Neural progenitor cell (in vitro differentiated cells): ENCODE data around the gene NEURL1B. TPM values are rescaled to one million over a fixed set of nuclear protein-coding genes. Genes with fewer than 3 reads are reported as not detected.

Experiments used
- DNase-seq: peaks from one replicate; pipeline ENCODE4 v3.0.0-alpha.2; 2016; ENCODE audit warnings: low spot score
- H2AFZ ChIP-seq: fragments of 200-600 bp; sonication (generic); replicated peaks from 2 replicates; pipeline ENCODE4 v1.6.1; 2016; ENCODE audit warnings: antibody characterized with exemption
- H3F3A ChIP-seq: fragments of 200-600 bp; sonication (generic); 2 replicates; pipeline ENCODE4 v1.6.1; 2016; ENCODE audit warnings: antibody characterized with exemption, low read depth
- H3K27ac ChIP-seq: fragments of 200-600 bp; sonication (generic); 2 replicates; pipeline ENCODE4 v1.5.1; 2016; ENCODE audit warnings: mild to moderate bottlenecking
- H3K27me3 ChIP-seq: fragments of 200-600 bp; sonication (generic); 2 replicates; pipeline ENCODE4 v1.6.1; 2016; ENCODE audit warnings: mild to moderate bottlenecking, moderate library complexity
- H3K36me3 ChIP-seq: fragments of 200-600 bp; sonication (generic); 2 replicates; pipeline ENCODE4 v1.5.1; 2016
- H3K4me1 ChIP-seq: fragments of 200-600 bp; sonication (generic); 2 replicates; pipeline ENCODE4 v1.6.1; 2016; ENCODE audit warnings: mixed run types
- H3K4me2 ChIP-seq: fragments of 200-600 bp; sonication (generic); 2 replicates; pipeline ENCODE4 v1.6.1; 2016
- H3K4me3 ChIP-seq: fragments of 200-600 bp; sonication (generic); 2 replicates; pipeline ENCODE4 v1.5.1; 2016
- H3K79me2 ChIP-seq: fragments of 200-600 bp; sonication (generic); 2 replicates; pipeline ENCODE4 v1.6.1; 2016; ENCODE audit warnings: low read depth
- H3K9ac ChIP-seq: fragments of 200-600 bp; sonication (generic); 2 replicates; pipeline ENCODE4 v1.6.1; 2016
- H3K9me3 ChIP-seq: fragments of 200-600 bp; sonication (generic); 2 replicates; pipeline ENCODE4 v1.5.1; 2016; ENCODE audit warnings: low read depth
- H4K20me1 ChIP-seq: fragments of 200-600 bp; sonication (generic); 2 replicates; pipeline ENCODE4 v1.6.1; 2016; ENCODE audit warnings: low read depth
- H3K27ac Mint-ChIP-seq: 3 replicates; pipeline ENCODE4 v1.8.0; 2021; ENCODE audit warnings: mixed read lengths
- H3K27me3 Mint-ChIP-seq: 2 replicates; pipeline ENCODE4 v1.8.0; 2022; ENCODE audit warnings: low read depth, mild to moderate bottlenecking, inconsistent platforms, moderate library complexity, mixed read lengths; ENCODE audit not compliant: insufficient read depth
- H3K36me3 Mint-ChIP-seq: 3 replicates; pipeline ENCODE4 v1.8.0; 2021; ENCODE audit warnings: mixed read lengths
- H3K4me1 Mint-ChIP-seq: 3 replicates; pipeline ENCODE4 v1.8.0; 2021; ENCODE audit warnings: mixed read lengths
- H3K4me3 Mint-ChIP-seq: 3 replicates; pipeline ENCODE4 v1.8.0; 2021; ENCODE audit warnings: mild to moderate bottlenecking, moderate library complexity, mixed read lengths
- H3K9me3 Mint-ChIP-seq: 3 replicates; pipeline ENCODE4 v1.8.0; 2020; ENCODE audit warnings: mixed read lengths
- EZH2 ChIP-seq: fragments of 200-600 bp; sonication (generic); IDR thresholded peaks from 2 replicates; pipeline ENCODE4 v1.6.1; 2017; ENCODE audit warnings: antibody characterized with exemption, mild to moderate bottlenecking, moderate library complexity
- EZH2phosphoT487 ChIP-seq: fragments of 200-600 bp; sonication (generic); IDR thresholded peaks from 2 replicates; pipeline ENCODE4 v1.6.1; 2017; ENCODE audit warnings: antibody characterized with exemption
- total RNA-seq: library from RNA; depleted of rRNA; stranded (reverse); fragments of >200 nt; gene quantifications from 2 replicates; pipeline ENCODE4 v1.2.3, GENCODE V29; 2015; ENCODE audit warnings: low replicate concordance
- TF ChIP-seq, protein P1 (sequence below): fragments of 200-600 bp; sonication (generic); IDR thresholded peaks from 2 replicates; pipeline ENCODE4 v1.5.1; 2017; ENCODE audit warnings: antibody characterized with exemption, mild to moderate bottlenecking

The NEURL1B gene
- total RNA-seq, 1 donor from 2014 or later = 12.1 TPM

DNA sequence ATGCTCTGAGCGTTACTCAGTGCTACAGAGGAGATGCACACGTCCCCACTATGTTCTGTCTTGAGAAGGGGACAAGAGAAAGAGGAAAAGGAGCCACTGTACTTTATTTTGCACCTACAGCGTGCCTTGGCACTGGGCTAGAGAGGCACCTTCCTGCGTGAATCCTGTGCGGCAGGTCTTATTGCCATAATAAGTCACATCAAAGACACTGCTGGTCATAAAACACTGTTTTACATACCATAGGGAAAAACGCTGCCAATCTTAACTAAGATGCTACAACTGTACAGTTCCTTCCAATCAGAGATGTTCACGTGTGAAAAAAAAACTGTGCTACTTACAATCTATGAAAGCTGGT lies 48.1 kb downstream of the NEURL1B start:
- no peak for TF ChIP-seq EZH2phosphoT487
- TF ChIP-seq EZH2 = no peak
- Mint-ChIP-seq H3K4me1 (peaks cover 10% of the 10 kb centered on the region), H3K27me3 (peaks cover 10% of the 10 kb centered on the region), H3K36me3 (peaks cover 4% of the 10 kb centered on the region), H3K4me3 (no peak overlapping the region), H3K9me3 (no peaks in the 10 kb centered on the region), H3K27ac (no peak overlapping the region)
- Histone ChIP-seq H3K79me2 (no peaks in the 10 kb centered on the region), H3K4me2 (no peak overlapping the region), H3K9me3 (no peaks in the 10 kb centered on the region), H3K4me1 (no peaks in the 10 kb centered on the region), H3K27ac (no peak overlapping the region), H3K4me3 (no peak overlapping the region), H3F3A (no peaks in the 10 kb centered on the region), H3K36me3 (no peaks in the 10 kb centered on the region), H3K9ac (no peak overlapping the region), H2AFZ (no peak overlapping the region), H3K27me3 (peaks cover 14% of the 10 kb centered on the region), H4K20me1 (no peaks in the 10 kb centered on the region)
- no peak for DNase-seq

DNA sequence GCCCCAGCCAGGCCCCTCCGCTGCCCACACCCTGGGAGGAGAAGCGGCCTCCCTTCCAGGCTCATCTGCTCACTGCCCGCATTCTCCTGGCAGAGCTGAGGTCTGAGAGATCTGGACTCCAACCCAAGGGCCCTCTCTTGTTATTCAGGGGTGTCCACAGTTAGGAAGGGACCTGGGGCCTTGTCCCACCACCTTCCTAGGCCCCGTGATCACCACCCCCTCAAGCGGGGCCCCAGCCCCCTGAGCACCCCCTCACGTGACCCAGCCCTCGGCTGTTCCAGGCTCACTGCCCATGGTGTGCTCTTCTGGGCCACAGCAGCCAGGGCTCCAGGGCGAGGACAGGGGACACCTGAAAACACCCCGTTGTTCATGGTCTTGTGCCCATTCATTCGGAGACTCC lies 48.7 kb downstream of the NEURL1B start:
- H3K4me1 ChIP-seq = peaks cover 5% of the 10 kb centered on the region
- Mint-ChIP-seq H3K4me3 (no peak overlapping the region), H3K9me3 (no peaks in the 10 kb centered on the region), H3K27ac (no peak overlapping the region), H3K4me1 (peaks cover 16% of the 10 kb centered on the region), H3K27me3 (peaks cover 6% of the 10 kb centered on the region), H3K36me3 (no peaks in the 10 kb centered on the region)
- H3K4me2 ChIP-seq = no peak overlapping the region
- no peaks in the 10 kb centered on the region for H3K9me3 ChIP-seq
- no peaks in the 10 kb centered on the region for H3K36me3 ChIP-seq
- H3K27ac ChIP-seq = no peak overlapping the region
- H3K27me3 ChIP-seq = peaks cover 8% of the 10 kb centered on the region
- H2AFZ ChIP-seq = no peak overlapping the region
- H3K79me2 ChIP-seq = no peaks in the 10 kb centered on the region
- no peak overlapping the region for H3K4me3 ChIP-seq
- no peaks in the 10 kb centered on the region for H3F3A ChIP-seq
- no peak for DNase-seq
- H3K9ac ChIP-seq = no peak overlapping the region
- H4K20me1 ChIP-seq = no peaks in the 10 kb centered on the region
- TF ChIP-seq EZH2phosphoT487 (no peak), EZH2 (no peak)
- TF ChIP-seq, protein P1, sequence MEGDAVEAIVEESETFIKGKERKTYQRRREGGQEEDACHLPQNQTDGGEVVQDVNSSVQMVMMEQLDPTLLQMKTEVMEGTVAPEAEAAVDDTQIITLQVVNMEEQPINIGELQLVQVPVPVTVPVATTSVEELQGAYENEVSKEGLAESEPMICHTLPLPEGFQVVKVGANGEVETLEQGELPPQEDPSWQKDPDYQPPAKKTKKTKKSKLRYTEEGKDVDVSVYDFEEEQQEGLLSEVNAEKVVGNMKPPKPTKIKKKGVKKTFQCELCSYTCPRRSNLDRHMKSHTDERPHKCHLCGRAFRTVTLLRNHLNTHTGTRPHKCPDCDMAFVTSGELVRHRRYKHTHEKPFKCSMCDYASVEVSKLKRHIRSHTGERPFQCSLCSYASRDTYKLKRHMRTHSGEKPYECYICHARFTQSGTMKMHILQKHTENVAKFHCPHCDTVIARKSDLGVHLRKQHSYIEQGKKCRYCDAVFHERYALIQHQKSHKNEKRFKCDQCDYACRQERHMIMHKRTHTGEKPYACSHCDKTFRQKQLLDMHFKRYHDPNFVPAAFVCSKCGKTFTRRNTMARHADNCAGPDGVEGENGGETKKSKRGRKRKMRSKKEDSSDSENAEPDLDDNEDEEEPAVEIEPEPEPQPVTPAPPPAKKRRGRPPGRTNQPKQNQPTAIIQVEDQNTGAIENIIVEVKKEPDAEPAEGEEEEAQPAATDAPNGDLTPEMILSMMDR = no peak

DNA sequence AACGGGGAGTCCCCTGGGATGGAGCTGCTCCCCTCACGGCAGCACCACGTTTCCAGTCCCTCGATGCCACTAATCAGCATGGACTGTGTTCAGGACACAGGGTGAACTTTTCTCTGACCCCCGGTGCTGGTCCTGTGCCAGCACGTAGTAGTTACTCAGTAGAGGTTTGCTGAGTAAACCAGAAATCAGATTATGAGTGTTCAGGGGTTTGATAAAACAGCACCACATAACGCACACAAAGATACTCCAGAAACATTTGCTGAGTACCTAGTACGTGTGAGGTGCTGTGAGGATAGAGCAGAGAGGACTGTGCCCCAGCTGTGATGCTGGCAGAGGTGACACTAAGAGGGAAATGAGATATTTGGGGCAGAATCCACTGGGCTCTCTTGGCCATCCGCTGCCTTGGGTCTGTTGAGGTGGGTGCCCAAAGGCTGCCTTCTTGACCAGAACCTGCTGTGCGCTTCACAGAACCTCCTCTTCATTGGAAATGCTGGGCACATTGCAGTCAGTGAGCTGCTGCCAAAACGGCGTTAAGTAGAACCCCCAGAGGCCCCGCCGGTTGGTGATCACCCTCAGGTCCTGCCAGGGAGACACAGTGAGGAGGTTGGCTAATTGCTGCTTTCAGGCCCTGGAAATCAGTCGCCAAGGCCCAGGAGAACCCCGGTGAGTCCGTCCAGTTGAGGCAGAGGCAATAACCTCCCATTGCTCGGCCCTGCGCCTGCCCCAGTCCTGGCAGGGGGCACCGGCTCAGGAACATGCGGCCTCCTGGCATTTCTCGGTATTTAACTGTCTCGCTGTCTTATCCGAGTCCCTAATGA lies 49.4 kb downstream of the NEURL1B start:
- no peaks in the 10 kb centered on the region for H3F3A ChIP-seq
- H4K20me1 ChIP-seq = no peaks in the 10 kb centered on the region
- Mint-ChIP-seq H3K36me3 (no peaks in the 10 kb centered on the region), H3K27ac (no peak overlapping the region), H3K9me3 (no peaks in the 10 kb centered on the region), H3K4me3 (no peak overlapping the region), H3K27me3 (peaks cover 6% of the 10 kb centered on the region), H3K4me1 (peaks cover 22% of the 10 kb centered on the region)
- TF ChIP-seq EZH2phosphoT487 (no peak), EZH2 (no peak)
- TF ChIP-seq, protein P1 = no peak
- no peaks in the 10 kb centered on the region for H3K79me2 ChIP-seq
- peaks cover 1% of the 10 kb centered on the region for H3K27me3 ChIP-seq
- H2AFZ ChIP-seq = no peak overlapping the region
- H3K4me1 ChIP-seq = peaks cover 11% of the 10 kb centered on the region
- DNase-seq = no peak
- no peaks in the 10 kb centered on the region for H3K36me3 ChIP-seq
- no peak overlapping the region for H3K4me2 ChIP-seq
- no peak overlapping the region for H3K9ac ChIP-seq
- H3K4me3 ChIP-seq = no peak overlapping the region
- no peaks in the 10 kb centered on the region for H3K9me3 ChIP-seq
- no peak overlapping the region for H3K27ac ChIP-seq

DNA sequence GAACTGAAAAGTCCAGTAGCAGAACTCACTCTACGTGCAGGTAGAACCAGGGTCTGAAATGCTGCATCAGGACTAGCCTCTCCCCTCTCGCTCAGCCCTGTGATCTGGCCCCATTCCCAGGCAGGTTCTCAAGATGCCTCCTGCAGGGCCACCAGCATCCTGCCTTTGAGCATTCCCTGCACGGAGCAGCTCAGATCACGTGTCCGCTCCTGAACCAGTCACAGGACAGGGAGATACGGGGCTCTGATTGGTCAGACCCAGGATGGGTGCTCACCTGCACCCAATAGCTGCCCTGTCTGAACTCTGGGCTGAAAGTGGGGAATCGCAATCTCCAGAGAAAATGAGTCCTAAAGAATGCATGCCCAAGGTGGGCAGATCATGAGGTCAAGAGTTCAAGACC lies 50.8 kb downstream of the NEURL1B start:
- no peak overlapping the region for H3K9ac ChIP-seq
- no peaks in the 10 kb centered on the region for H3F3A ChIP-seq
- H3K36me3 Mint-ChIP-seq = no peaks in the 10 kb centered on the region
- no peaks in the 10 kb centered on the region for H3K9me3 ChIP-seq
- H3K4me3 ChIP-seq = no peak overlapping the region
- peaks cover 6% of the 10 kb centered on the region for H3K27me3 Mint-ChIP-seq
- peaks cover 25% of the 10 kb centered on the region for H3K4me1 Mint-ChIP-seq
- H3K9me3 Mint-ChIP-seq = no peaks in the 10 kb centered on the region
- H4K20me1 ChIP-seq = no peaks in the 10 kb centered on the region
- H3K79me2 ChIP-seq = no peaks in the 10 kb centered on the region
- H3K36me3 ChIP-seq = no peaks in the 10 kb centered on the region
- peaks cover 11% of the 10 kb centered on the region for H3K4me1 ChIP-seq
- DNase-seq = no peak
- H3K27me3 ChIP-seq = peaks cover 4% of the 10 kb centered on the region
- H2AFZ ChIP-seq = no peak overlapping the region
- no peak overlapping the region for H3K4me2 ChIP-seq
- TF ChIP-seq, protein P1 = no peak
- no peak for TF ChIP-seq EZH2
- no peak overlapping the region for H3K4me3 Mint-ChIP-seq
- H3K27ac Mint-ChIP-seq = no peak overlapping the region
- H3K27ac ChIP-seq = no peak overlapping the region
